DMS 273 treated with DMSO at 0.1 percent for 48 hours (cell line): Measurements from ENCODE around the gene GGTLC3.
"Not testable (repeated sequence)": the region's sequence is repeated elsewhere in the genome, so short reads cannot be mapped to it uniquely, and the experiment has no call there.

ENCODE experiments used
- DNase-seq: peaks from one replicate; lab custom pipeline; 2025; lab: John Stamatoyannopoulos, UW

The GGTLC3 gene

GRCh38 chr22:18518061-18518460 is at the start of gene GGTLC3:
GGTLC3 (minus strand) TSS chr22:18518161; CDS start chr22:18517897, 264 bp downstream.
- not testable (repeated sequence) for DNase-seq

DNA sequence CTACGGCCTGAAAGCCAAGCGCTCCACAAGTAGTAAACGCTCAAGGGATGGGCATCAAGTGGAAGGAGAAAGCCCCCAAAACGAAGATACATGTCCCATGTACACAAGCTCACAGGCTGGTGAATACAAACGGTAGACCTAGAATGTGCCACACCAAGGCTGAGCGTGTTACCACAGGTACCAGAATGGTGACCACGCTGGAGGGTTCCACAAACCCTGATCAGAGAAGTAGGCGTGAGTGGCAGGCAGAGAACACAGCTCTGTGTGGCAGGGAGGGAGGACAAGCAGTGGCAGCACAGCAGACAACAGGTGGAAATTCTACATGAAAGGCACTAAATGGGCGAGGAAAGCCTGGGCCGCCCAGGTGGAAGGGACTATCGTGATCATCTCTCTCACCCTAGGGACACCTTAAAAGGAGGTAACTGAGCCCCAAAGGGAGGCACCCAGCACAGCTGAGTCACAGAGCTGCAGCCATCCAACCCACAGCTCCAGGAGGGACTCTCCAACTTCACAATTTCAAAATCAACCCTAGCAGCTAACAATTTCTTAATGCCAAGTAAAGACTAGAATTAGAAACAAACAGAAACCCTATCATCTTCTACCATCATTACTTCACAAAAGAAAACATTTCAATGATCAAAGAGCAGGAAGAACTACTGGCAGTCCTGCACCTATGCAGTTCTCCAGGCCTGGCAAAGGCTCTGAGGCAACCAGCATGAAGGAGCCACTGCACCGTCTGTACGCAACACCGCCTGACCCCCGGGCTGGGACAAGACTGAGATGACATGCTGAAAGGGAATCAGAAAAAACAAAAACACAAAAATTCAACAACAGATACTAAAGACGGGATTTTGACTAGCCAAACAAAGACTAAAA is 42.4 kb upstream of the GGTLC3 start:
- not testable (repeated sequence) for DNase-seq

GRCh38 chr22:18558939-18559338 is 41.0 kb upstream of the GGTLC3 start:
- DNase-seq: not testable (repeated sequence)

DNA sequence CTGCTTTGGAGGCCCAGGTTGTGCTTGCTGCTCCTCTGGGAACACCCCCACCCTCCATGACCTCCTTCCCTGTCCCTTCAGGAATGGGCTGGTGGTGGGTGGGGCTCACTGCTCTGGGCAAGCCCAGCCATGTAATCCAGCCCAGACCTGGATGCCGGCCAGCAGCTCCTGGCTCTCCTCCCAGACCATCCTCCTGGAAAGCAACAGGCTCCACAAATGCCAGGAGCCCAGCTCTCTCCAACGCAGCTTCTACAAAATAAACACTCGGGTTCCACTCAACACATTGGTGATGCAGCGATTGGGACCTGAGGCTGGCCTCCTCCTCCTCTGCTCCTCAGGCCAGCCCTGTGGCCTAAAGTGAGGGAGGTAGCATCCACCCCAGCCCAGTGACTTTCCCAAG is 40.6 kb upstream of the GGTLC3 start:
- not testable (repeated sequence) for DNase-seq

DNA sequence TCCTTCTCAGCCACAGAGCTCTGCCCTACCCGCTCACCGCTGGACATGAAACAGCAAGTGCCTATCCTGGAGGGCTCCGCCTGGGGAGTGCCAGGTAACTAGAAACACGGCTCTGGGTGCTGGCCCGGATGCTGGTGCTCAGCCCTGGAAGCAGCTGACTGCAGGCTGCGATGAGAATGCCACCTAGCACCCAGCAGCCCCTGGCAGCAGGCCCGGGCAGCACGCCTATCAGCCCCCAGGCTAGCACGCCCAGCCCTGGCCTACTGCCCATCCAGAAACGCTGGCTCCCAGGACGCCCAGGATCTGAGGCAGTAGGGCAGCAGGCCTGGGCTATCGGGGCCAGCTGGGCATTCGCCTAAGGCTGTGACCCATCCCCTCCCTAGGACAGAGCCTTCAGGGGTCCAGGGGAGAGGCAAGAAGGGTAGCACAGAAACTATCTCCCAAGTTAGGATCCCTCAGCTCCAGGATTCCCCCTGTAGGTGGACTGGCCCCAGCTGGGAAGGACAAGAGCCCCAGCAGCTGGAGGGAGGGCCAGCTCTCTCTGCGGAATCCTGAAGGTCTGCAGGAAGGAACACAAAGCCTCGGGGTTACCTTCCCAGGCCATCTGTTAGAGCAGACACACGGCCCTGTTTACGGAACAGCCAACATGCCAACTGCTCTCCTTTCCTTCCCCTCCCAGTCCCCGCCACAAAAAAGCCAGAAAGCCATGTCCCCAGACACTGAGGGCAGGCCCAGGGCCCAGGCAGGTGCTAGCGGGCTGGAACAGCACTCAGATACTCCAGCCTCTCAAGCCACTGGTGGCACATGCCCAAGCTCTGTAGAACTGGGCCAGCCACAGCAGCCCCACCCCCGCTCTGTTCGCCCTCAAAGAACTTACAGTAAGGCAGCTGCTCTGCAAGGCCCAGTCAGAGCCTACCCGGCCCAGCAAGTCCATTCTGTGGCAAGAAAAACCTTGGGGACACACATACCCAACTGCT is 36.6 kb upstream of the GGTLC3 start:
- DNase-seq: not testable (repeated sequence)

DNA sequence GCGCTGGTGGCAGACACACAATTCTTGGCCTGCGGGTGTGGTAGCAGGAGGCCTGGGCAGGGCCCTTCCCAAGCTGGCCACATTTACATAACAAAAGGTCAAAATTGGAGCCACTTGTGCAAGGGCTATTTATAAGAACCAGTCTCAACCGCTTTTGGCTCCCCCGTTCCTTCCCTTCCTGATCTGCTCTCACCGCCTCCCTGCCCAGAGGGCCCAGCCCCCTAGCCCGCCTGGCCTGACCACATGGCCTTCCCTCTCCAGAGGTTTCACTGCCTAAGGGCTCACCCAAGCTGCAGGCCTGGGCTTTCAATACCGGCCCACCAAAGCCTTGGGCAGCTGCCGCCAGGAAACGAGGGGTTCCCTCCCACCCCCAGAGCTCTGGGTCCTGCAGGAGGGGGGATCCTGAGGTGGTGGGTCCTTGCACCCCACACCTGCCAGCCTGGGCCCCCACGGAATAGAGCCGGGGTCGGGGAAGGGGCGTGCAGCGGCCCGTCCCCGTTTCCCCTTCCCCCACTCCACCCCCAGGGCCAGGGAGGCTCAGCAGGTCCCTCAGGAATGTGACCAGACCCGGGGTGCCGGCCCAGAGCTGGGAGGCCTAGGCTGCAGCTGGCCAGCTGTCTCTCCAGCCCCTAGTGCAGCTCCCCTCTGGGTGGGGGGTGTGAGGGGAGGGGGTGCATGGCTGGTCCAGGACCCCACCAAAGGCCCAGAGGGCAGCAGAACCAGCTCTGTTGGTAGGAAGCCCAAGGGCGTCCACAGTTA is 35.1 kb upstream of the GGTLC3 start:
- not testable (repeated sequence) for DNase-seq

GRCh38 chr22:18551046-18551445 is 33.1 kb upstream of the GGTLC3 start:
- DNase-seq: not testable (repeated sequence)

- not testable (repeated sequence) for DNase-seq
Measured at GRCh38 chr22:18549458-18550179, 31.7 kb upstream of the GGTLC3 start.

DNA sequence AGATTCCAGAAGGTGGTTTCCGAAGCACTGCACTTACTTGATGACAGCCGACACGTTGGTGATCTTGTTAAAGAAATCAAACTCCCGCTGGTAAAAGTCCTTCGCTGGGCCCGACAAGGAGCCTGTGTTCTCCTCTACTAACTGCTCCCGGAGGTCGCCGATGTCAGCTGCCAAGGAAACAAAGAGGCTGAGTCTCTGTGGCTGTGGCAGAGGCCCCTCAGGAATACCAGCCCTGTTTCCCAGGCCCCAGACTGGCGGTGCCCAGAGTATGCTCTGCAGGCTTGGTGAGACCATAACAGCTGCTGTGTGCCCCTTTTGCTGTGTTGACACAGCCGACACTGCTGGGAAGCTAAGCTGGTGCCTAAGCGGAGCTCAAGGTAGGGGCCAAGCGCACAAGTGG is 26.7 kb upstream of the GGTLC3 start:
- not testable (repeated sequence) for DNase-seq

- not testable (repeated sequence) for DNase-seq
Measured at GRCh38 chr22:18543400-18543799, 25.4 kb upstream of the GGTLC3 start.

GRCh38 chr22:18539994-18540393 is 22.0 kb upstream of the GGTLC3 start:
- DNase-seq: not testable (repeated sequence)

DNA sequence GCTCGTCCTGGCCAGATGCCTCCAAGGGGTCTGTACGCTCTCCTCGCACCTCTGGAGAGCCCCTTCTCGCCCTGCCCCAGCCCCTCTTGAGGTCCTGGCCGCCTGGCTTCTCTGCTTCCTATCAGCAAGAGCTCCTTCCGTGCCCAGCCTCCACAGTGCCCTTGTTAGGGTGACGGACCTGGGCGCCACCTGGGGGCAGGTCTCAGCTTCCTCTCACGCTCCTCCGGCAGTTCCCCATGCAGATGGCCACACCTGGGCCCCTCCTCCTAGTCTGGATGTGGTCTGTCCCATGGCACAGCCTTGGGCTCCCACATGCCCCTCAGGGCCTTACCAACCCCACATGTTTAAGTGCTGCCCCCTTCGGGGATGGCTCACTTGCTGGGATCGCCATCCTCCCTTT is 16.4 kb upstream of the GGTLC3 start:
- DNase-seq: not testable (repeated sequence)

DNA sequence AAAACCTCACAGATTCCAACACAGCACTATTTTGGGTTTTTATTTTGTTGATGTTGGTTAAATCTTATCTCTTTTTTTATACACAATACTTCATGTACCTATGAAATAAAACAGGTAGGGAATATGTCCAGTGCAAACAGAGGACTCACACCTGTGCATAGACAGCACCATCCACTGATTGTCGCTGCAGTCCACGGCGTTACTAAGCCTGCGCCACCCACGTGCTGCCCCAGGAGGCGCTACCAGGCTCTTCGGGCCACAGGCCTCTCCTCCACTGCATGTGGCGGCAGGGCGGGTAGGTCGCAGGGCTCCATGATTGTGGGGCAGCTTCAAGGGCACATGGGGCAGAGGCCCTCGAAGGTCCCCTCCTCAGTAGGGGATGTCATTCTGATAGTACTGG is 15.7 kb upstream of the GGTLC3 start:
- not testable (repeated sequence) for DNase-seq

- not testable (repeated sequence) for DNase-seq
Measured at GRCh38 chr22:18529416-18530145, 11.6 kb upstream of the GGTLC3 start.

GRCh38 chr22:18528597-18529415 is 10.8 kb upstream of the GGTLC3 start:
- DNase-seq: not testable (repeated sequence)

- DNase-seq: not testable (repeated sequence)
Measured at GRCh38 chr22:18527752-18528596, 10.0 kb upstream of the GGTLC3 start, which contains the start of gene TMEM191B. TMEM191B (plus strand) TSS chr22:18527802; CDS start chr22:18527981, 179 bp downstream.

DNA sequence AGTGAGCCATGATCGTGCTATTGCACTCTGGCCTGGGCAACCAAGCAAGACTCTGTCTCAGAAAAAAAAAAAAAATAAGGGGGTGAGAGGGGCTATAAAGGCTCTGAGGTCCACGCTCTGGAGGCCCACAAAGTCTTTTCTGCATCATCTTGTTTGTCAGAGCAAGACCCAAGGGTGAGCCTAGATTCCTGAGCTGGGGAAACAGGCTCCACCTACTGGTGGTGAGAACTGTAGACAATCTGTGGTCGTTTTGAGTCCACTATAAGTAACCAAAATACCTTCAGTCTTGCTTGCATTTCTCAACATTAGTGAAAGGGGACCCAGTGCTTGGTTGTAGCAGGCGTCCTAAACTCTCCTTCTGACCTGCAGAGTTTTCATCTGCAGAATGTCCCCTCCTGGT is 5.4 kb upstream of the GGTLC3 start:
- DNase-seq: not testable (repeated sequence)

DNA sequence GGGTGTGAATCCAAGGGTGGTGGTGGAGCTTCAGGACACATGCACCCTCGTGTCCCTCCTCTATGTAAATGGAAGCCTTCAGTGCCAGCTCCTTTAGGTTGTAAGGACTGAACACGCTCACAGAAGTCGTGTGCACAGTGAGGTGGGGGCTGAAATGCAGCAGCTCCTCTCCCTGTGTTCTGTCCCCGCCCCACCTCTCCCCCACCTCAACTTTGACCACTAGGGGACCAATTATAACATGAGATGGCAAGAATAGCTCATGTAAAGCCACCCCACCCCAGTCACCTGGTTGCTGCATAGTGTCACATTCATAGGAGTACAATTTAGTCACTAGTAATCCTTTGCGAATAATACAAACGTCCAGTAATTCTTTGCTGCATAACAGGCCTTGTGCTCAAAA is 4.8 kb upstream of the GGTLC3 start:
- DNase-seq: not testable (repeated sequence)
